EH (cell line): ENCODE data around the gene MXD3.
"Not testable (repeated sequence)": the region's sequence is repeated elsewhere in the genome, so short reads cannot be mapped to it uniquely, and the experiment has no call there.

Source experiments
- DNase-seq: peaks from one replicate; pipeline ENCODE4 v3.0.0-alpha.2; 2015; ENCODE audit warnings: low read depth

The MXD3 gene

GRCh38 chr5:177320879-177321278, 9.2 kb upstream of the MXD3 start:
- no peak for DNase-seq

GRCh38 chr5:177319913-177320588, 8.4 kb upstream of the MXD3 start:
- no peak for DNase-seq

- DNase-seq: peak; percentile 77
These were observed 6.3 kb upstream of the MXD3 start for GRCh38 chr5:177317959-177318377.

- no peak for DNase-seq
These were observed 4.3 kb upstream of the MXD3 start for GRCh38 chr5:177316005-177316404.

GRCh38 chr5:177315411-177315810, 3.7 kb upstream of the MXD3 start:
- no peak for DNase-seq

GRCh38 chr5:177314376-177315342, 3.0 kb upstream of the MXD3 start:
- no peak for DNase-seq

- no peak for DNase-seq
These were observed 2.0 kb upstream of the MXD3 start for GRCh38 chr5:177313561-177314259.

GRCh38 chr5:177312649-177313181, 1.0 kb upstream of the MXD3 start:
- DNase-seq: no peak

GRCh38 chr5:177311392-177311722, 341 bp downstream of the MXD3 start:
- peak; percentile 44 for DNase-seq

GRCh38 chr5:177310757-177311391, 824 bp downstream of the MXD3 start:
- DNase-seq: peak; percentile 50

- no peak for DNase-seq
These were observed 1.4 kb downstream of the MXD3 start for GRCh38 chr5:177310332-177310731.

GRCh38 chr5:177309351-177310191, 2.1 kb downstream of the MXD3 start:
- peak; percentile 75 for DNase-seq

- no peak for DNase-seq
These were observed 3.0 kb downstream of the MXD3 start for GRCh38 chr5:177308740-177309139.

GRCh38 chr5:177307544-177308363, 3.9 kb downstream of the MXD3 start:
- DNase-seq: no peak

- no peak for DNase-seq
These were observed 4.8 kb downstream of the MXD3 start for GRCh38 chr5:177306674-177307543.

GRCh38 chr5:177306103-177306640, 5.5 kb downstream of the MXD3 start:
- DNase-seq: not testable (repeated sequence)

GRCh38 chr5:177304392-177305119, 7.1 kb downstream of the MXD3 start:
- DNase-seq: peak; percentile 27

- peak; percentile 27 for DNase-seq
These were observed 7.7 kb downstream of the MXD3 start for GRCh38 chr5:177303925-177304391.
